ENCODE results near the gene EIF6.
A peak's percentile ranks its signal among the peaks of the same experiment; 100 is the strongest.
"Not testable (repeated sequence)": the region's sequence is repeated elsewhere in the genome, so short reads cannot be mapped to it uniquely, and the experiment has no call there.

The EIF6 gene

DNA sequence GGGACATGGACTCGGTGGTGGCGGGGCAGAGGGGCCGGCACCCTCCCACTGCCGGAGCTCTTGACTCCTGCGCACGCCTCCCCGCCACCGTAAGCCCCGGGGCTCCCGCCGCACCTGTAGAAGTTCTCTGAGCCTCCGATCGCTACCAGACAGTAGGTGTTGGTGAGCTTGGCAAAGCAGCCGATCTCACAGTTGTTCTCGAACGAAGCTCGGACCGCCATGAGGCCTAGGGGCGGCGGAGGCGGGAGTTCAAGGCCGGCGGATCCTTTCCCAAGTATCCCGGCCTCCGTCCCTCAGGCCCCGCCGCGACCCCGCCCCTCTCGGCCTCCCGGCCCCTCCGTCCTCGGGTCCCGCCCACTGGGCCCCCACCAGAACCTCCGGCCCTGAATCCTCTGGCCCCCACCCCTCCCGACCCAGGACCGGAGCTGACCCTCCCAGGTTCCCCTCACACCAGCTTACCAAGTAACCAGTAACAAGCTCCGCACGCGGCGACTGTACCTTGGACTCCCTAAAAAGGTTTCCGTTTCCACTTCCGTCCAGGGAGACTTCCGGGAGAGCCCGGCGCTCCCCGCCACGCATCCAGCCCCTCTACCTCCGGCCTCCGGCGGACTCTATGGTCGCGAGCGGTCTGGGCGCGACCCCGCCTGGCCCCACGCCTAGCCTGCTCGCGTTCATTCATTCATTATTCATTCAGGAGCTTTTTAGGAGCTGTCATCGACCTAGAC is at the start of gene EIF6:
Gene EIF6, minus strand, starts transcription at position 506 of the 725 bp plus-strand sequence. Its CDS starts 285 bp downstream, at position 221.
- DNase-seq (ENCODE audit: low spot score) = peak; percentile 95

DNA sequence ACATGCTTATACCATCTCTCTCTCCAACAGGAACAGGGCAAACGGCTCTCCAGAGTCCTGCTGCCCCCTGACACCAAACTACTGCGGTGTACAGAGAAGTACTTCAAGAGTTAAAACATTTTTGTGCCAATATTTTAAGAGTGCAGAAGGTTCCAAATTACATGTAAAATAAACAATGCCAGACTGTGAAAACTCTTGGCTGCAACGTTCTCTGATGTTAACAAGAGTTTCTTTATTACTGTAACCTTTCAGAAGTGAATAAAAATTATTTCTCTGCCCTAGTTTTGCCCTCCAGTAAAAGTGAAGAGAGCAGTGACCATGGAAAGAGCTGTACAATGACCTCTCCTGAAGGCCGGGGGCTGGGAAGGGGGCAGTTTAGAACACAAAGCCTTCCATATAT is 49.0 kb upstream of the EIF6 start:
- DNase-seq (ENCODE audit: low spot score) = no peak

DNA sequence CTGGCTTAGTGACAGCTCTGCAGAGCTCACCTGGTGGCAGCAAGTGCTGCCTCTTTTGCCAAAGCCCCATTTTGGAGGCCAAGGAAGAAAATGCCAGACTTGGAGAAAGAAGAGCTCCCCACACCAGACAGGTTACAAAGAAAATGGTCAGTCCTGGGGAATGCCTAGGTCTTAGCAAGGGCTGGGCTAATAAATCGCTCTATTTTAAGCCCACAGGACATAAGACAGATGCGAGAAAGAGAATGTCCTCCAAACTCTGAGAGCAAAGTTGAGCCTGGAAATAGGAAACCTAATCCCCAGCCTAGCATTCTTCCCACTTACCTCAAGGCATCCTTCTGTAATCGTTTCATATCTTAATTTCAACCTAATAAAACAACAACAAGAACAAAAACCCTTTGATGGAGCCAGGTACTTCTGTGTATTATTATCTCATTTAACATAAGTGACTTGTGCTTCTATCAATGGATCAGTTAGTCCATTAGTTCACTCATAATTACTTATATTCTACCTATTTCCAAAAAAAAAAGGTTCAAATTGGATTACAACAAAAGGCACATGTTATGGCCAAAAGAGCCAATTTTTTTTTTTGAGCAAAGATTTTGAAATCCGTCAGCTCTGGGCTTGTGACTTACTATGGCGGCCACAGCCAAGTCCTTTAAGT is 48.1 kb upstream of the EIF6 start:
- no peak for DNase-seq (ENCODE audit: low spot score)

DNA sequence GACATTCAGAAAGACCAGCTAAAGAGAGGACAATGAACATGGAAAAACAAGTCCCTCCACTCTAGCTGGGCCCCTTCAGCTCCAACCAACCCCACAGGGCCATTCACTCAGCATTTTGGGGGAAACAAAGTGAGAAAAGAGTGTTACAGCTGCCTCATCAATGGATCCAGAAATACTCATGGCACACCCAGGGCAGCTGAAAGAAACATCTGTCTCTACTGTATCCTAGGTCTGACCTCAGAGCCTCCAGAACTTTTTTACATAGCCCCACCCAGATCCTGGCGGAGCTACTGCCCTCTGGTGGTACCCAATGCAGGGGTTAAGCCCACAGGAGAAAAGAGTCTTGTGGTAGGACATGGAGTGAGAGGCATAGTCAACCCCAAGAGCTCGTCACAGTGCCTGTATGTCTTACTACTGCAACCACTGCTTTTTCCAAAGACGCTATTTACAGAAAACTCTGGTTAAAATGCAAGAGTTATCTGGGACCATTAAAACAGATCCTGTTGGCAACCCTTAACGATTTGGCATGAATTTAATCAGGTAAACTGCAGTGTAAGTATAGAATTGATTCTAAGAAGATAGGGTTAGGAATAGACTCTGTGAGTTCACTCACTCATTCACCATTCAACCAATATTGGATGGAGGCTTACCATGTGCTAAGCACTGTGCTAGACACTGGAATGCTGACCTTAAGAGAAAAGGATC is 45.0 kb upstream of the EIF6 start:
- DNase-seq (ENCODE audit: low spot score) = peak; percentile 79

DNA sequence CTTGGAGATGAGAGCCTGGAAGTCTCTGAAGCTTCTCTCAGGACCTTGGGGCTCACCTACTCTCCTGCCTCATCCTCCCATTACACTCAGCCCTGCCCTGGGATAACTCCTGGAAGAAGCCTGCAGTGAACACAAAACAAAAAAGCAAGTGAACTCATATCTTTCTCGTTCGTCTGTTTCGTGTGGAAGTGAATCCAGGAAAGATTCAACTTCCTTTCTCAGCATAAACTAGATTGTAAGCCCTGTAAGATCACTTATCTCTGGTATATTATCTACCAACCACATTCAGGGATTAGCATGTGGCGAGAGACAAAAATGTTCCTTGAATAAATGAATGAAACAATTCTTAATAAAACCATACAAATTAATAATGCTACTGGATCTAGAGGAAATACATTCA is 44.1 kb upstream of the EIF6 start:
- no peak for DNase-seq (ENCODE audit: low spot score)

DNA sequence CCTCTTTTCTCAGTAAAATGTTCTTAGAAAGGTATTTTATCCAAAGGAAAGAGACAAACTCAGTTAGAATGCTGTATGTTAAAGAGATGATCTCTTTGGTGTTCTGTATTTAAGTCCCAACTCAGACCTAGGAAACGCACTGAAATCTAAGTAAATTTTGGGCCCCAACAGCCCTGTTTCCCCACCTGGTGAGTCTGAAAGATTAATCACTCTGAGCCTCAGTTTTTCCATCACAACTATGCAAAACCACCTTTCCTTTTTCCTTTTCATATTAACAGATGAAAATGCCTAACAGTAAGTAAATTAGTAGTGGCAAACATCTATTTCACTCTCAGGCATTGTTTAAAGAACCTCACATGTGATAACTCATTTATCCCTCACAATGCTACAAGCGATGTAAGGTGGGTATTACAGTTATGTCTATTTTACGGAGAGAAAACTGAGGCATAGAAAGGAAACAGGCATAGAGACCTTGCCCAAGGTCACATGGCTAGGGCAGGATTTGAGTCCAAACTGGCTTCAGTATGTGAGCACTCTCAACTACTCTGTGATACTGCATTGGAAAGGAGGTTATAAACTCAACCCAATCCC is 43.6 kb upstream of the EIF6 start:
- DNase-seq (ENCODE audit: low spot score) = no peak

DNA sequence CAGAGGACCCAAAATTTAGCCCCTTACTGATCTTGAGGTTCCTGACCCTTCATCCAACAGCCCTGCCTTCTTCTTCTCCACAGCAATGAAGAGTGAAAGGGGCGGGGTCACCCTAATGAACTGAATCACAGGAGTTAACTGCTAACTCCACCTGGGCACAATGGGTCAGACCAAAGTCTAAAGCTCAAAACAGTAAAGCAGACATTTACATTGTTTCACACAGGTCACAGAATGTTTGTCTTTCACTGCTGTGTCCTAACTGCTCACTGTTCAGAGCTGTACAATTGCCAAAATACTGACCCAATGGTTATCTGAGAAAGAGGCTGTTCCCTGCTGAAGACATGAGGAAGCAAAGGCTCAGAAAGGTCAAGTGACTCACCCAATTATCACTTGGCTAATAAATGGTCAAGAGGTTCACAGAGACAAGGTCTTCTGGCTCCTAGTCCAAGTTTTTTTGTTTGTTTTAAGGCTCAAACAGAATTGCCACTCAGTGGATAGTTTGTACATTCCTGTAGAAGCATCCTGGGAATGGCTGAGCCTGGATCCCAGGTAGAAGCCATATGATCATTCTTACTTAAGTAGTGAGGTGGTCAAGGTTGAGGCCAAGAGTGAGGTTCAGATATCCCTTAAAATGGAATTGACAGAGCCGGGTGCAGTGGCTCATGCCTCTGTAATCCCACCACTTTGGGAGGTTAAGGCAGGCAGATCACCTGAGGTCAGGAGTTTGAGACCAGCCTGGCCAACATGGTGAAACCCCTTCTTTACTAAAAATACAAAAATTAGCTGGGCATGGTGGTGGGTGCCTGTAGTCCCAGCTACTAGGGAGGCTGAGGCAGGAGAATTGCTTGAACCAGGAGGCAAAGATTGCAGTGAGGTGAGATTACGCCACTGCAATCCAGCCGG is 42.8 kb upstream of the EIF6 start:
- no peak for DNase-seq (ENCODE audit: low spot score)

DNA sequence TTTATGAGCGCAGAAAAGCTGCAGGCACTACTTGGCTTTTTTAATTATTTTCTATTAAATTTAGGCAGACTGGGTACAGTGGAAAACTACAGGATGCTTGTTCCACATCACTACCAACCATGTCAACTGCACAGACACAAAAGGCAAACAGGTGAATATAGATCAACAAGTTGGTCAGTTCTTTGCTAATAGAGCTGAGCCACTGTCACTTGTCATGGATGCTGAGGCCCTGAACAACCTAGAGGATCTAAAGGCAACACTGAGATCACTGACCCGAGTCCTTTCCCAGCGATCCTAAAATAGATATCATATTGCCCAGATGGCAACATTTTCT is 42.1 kb upstream of the EIF6 start:
- no peak for DNase-seq (ENCODE audit: low spot score)

DNA sequence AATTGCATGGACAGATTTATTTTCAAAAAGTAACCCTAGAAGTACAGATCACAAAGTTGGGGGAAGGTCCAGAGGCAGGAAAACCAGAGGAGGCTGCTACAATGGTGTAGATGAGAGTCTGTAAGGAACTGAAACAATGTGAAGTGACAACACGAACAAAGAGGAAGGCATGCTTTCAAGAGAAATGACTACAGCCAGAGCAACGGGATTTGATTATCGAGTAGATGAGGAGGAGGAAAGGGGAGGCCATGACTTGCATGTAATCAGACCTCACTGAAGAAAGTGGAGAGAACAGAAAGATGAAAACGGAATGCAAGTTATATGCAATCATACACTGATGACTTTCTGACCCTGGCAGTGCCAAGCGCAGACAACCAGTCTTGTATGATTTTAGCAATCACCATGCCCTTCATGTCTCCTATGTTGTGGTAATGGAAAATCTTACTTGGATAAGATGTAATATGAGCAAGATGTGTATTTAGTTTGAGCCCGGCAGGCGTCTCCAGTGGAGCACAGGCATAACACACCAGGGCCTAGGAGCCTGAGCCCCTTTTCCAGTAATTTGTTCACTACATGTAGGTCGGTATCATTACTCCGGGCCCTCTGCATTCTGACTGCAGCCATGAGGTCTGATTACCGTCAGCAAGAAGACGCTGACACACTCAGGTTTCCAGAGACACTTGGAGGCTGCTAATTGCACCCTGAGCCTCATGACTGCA is 41.6 kb upstream of the EIF6 start:
- no peak for DNase-seq (ENCODE audit: low spot score)

DNA sequence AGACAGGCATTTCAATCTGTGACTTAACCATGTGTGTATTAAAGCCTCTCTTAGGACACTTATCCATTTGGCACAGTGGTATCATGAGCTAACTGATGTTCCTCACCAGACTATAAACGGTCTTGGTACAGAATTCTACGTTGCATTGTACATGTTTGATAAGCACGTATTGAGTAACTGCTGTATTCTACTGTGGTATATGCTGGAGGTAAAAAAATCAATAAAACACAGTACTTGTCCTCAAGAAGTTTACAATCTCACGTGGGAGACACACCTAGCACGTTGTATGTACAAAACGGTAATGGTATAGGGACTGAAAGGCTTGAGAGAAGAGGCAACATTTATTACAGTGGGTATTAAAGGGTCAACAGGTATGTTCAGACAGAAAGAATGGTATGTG is 40.8 kb upstream of the EIF6 start:
- DNase-seq (ENCODE audit: low spot score) = no peak

DNA sequence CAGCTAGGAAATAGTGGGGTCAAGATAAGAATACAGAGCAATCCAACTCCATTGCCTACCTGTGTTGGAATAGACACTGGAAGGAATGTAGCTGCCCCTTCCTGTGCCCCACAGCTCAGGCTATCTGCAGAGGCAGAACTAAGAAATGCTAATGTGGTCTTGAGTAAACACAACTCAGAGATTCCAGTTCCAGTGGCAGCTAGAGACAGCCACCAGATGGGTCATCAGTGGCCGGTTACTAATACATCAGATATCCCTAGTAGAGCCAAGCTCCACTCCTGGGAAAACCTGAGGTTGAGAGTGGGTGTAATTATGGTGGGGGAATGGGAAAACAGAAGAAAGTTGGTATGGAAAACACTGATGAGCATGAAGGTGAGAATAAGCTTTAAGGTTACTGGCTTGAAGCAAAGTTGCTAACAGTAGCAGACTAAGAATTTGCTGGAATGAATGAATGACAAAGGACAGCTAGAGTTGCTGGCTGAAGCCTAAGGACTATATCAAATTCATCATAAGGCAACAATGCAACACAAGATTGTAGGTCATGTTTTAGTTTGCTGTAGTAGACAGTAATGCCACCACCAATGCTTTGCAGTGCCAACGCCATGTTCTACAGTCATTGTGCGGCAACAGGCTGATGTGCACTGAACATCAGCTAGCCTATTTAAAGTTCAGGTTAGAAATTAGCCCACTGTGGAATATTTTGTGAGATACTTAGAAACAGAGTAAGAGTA is 36.0 kb upstream of the EIF6 start:
- DNase-seq (ENCODE audit: low spot score) = peak; percentile 17

DNA sequence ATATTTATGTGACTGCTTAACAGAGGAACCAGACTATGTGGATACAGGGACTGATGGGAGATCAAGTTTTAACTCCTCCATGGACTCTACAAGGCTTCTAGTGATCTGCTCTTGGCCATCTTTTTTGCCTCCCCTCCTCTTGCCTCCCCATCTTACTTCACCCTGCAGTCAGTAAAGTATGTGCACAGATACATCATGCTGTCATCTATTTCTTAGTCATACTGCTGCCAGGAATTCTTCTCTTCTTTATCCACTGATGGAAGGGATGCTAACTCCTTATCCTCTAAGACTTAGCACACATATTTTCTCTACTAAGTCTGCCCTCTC is 35.3 kb upstream of the EIF6 start:
- no peak for DNase-seq (ENCODE audit: low spot score)

DNA sequence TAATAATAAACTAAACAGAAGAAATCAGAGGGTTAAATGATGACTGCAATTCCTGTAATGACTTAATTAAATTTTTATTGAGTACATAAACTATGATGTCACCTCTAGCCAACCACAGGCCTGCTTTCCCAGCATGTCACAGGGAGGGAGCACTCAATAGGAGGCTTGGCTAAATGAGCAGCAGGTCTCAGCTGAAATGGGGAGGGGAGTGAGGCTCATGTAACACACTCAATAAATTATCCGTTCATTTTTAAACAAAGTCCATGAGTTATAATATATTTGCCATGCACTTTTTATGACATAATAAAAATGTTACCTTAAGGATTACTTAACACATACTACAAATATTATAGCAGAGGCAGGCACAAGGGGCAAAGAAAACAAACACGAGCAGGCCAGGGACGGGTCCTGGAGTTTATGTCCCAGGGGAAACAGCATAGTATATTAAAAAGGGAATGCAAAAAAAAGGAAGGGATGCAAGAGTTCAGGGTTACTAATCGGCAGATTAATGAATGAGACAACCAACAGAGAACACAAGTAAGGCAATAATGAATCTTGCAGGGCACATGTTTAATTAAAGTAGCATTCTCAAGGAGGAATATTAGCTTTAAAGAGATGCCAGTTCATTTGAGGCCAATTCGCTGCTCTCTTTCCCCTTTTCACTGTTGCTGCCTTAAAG is 34.8 kb upstream of the EIF6 start:
- peak; percentile 38 for DNase-seq (ENCODE audit: low spot score)

DNA sequence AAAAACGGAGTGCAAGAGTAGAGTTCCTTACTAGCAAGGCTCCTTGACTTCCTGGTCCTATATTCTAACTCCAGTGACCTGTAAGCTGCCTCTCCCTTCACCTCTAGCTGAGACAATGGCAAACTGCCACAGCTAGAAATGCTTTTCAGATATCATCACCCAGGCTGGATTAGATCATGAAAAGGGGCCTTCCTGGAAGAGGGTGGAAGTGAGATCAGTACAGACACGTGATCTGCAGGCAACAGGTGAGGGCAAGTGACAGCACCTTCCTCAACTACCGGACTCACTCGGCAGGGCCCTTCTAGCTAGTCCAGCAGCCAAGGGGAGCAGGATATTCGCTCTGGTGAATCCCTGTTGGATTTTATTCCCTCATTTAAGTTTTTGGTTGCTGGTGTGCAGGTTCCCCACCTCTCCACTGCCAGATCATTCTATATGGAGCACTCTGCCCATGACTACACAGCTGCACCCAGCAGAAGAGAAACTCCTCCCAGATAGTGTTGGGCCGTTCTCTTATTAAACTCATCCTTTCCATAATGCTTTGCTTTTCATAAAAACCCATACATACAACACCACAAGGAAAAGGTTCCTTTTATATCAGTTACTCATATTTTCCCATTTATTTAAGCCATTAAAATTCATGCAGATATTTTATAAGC is 34.1 kb upstream of the EIF6 start:
- peak; percentile 58 for DNase-seq (ENCODE audit: low spot score)

DNA sequence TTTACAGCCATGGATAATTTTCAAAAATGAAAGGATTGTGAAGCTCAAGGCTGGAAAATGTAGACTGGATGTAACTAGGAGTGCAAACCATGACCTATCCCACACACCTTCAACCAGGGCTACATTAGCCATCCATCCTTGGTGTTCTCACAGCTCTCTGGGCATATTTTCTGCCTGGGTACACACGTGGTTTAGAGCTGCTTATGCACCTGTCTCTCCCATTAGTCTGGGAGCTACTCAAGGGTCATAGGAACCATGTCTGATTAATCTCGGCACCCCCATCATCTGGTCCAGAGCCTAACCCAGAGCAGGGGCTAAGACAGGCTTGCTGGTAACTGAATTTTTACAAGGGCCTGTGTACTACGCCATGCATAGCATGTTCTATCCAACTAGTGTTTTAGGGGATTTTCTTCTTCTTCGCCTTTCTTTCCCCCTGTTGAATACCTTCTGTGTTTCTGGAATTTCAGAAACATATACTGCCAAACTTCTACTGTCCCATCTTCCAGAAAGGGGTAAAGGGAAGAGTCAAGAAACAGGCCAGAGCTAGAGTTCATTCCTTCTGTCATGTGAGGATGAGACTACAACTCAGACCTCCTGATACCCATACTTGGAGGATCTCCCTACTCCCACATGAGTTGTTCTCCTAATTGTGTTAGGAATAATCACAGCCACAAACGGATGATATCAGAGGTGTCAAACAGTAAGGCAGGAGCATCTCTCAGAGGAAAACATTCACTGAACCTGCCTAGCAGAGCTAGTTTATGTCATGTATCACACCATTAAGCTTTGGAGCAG is 33.0 kb upstream of the EIF6 start:
- no peak for DNase-seq (ENCODE audit: low spot score)

DNA sequence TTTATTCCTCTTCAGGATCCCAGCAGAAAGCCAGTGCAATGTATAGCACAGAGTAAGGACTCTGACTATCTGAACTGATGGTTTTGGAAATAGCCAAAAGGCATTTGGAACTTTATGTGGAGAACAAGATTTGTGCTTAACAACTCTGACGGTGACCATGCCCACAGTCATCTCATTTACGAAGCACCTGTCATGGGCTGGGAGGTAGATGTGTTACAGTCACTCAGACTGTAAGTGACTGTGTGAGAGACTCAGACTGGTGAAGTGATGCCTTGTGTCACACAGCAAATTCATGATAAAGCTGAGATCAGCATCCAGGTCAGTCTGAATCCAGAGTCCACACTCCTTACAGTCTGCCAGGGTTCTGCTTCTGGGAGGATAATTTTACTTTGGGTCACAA is 31.5 kb upstream of the EIF6 start:
- no peak for DNase-seq (ENCODE audit: low spot score)

DNA sequence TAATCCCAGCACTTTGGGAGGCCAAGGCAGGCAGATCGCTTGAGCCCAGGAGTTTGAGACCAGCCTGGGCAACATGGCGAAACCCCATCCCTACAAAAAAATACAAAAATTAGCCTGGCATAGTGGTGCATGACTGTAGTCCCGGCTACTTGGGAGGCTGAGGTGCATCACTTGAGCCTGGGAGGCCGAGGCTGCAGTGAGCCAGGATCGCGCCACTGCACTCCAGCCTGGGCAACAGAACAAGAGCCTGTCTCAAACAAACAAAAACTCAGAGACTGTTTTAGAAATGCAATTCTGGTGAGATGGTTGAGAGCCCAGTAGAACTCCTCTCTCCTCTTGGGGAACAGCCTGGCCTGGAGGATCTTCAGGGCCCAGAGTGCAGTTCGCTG is 31.1 kb upstream of the EIF6 start:
- not testable (repeated sequence) for DNase-seq (ENCODE audit: low spot score)

DNA sequence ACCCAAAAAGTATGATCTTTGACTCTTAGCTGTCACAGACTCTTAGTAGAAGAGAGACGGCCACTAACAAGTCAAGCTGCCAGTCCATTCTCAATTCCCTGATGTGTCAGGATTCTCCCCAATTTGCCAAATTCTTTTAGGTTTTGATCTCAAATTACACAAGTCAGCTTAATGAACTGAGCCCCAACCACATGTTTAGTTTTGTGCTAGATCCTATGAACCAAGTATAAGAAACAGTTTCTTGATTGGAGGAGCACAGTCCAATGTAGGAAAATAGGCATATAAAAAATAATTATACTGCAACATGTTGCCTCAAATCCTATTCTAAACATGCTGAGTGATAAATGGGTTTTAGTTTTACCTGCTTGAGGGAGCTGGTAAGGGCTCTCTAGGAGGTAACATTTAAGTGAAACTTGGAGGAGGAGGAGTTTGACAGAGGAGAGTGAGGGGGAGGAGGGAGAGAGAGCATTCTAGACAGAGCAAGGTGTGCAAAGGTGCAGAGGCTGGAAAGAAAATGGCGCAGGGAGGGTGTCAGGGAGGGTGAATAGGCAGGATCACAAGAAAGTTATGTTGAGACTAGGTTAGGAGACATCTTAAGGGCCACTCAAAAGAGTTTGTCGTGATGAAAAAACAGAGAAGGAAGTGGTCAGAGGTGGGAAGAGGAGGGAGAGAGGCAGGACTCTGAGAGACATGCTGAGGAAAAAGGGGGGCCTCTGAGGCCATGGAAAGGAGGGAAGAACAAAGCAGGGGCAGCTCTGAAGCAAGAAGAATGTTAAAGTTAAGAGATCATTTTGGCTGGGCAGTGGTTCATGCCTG is 30.5 kb upstream of the EIF6 start:
- DNase-seq (ENCODE audit: low spot score) = no peak

Data from iPS-NIHi11 (cell line).